OCI-LY7 (cell line): Measurements from ENCODE around the gene OTUD7B.

Source experiments
- CTCF ChIP-seq: fragments of 200-600 bp; sonication (generic); conservative IDR thresholded peaks from 2 replicates; pipeline ENCODE4 v1.5.1; 2014; ENCODE audit warnings: mild to moderate bottlenecking, antibody characterized with exemption, low read length, moderate library complexity, mixed read lengths
- EZH2phosphoT487 ChIP-seq: fragments of 200-600 bp; sonication (generic); IDR thresholded peaks from 2 replicates; pipeline ENCODE4 v1.6.1; 2018; ENCODE audit warnings: low read depth, borderline replicate concordance, mild to moderate bottlenecking, mixed run types, antibody characterized with exemption, low read length, moderate library complexity, mixed read lengths

- TF ChIP-seq CTCF: no peak
- no peak for TF ChIP-seq EZH2phosphoT487
These were observed 83.4 kb downstream of the OTUD7B start for GRCh38 chr1:149927056-149927562.
